ENCODE data around the gene UBE2G1. TPM values are rescaled to one million over a fixed set of nuclear protein-coding genes. Genes with fewer than 3 reads are reported as not detected.

UBE2G1 gene
- total and polyA plus RNA-seq, 2 donors (not counting 1 experiment from before 2014, with no cell fraction given): 27.1 to 76.0 TPM

DNA sequence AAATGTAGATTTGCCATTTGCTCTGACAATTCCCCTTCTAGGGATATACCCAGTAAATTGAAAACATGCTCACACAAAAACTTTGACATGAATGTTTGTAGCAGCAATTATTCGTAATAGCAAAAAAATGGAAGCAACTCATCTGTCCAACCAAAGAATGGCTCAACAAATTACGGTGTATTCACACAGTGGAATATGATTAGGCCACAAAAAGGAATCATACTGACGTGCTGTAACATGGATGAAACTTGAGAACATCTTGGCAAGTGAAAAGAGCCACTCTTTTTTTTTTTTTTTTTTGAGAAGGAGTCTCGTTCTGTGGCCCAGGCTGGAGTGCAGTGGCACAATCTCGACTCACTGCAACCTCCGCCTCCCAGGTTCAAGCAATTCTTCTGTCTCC is 43.2 kb upstream of the UBE2G1 start:
- POLR2A ChIA-PET: interaction anchor here (0.7 kb wide), 1 partner anchor 14 kb away, joined by 3 read pairs; no protein-coding TSS in a partner anchor
- CTCF ChIA-PET: no interaction called here

GRCh38 chr17:4407851-4408250 is 41.4 kb upstream of the UBE2G1 start:
- CTCF ChIA-PET: interaction anchor here (0.9 to 4.7 kb wide), 3 partner anchors 168 to 208 kb away, joined by 3 to 25 read pairs (median 6); no protein-coding TSS in a partner anchor
- 100% methylated on average over 3 of the region's 8 CpGs for whole genome bisulfite sequencing (ENCODE audit: insufficient coverage)
- H3K27ac ChIP-seq (ENCODE audit: low read length in 2 of 2): no peak overlapping the region
- no peak overlapping the region for H3K4me3 Mint-ChIP-seq
- no peaks in the 10 kb centered on the region for H3K9me3 Mint-ChIP-seq (ENCODE audit: insufficient read depth)
- no peaks in the 10 kb centered on the region for H4K20me1 ChIP-seq (ENCODE audit: control insufficient read depth, insufficient read depth, low read length, poor library complexity, severe bottlenecking)
- H3K27me3 ChIP-seq (replicated peaks in 1 of 4; ENCODE audit: control extremely low read depth in 1 of 4, control insufficient read depth in 3 of 4, insufficient read depth in 4 of 4, low read length in 3 of 4): no peaks in the 10 kb centered on the region
- no peak overlapping the region for H2AFZ ChIP-seq (ENCODE audit: insufficient read depth, low read depth, low read length, poor library complexity, severe bottlenecking)
- no peak overlapping the region for H3K4me3 ChIP-seq (ENCODE audit: control extremely low read depth in 1 of 5, extremely low read depth in 1 of 5, insufficient read depth in 1 of 5, low read depth in 2 of 5, low read length in 4 of 5)
- ATAC-seq (ENCODE audit: low read depth) (no peak), DNase-seq (no peak)
- H3K4me1 Mint-ChIP-seq: peaks cover 8% of the 10 kb centered on the region
- no peaks in the 10 kb centered on the region for H3K9me3 ChIP-seq (ENCODE audit: control extremely low read depth in 1 of 3, control insufficient read depth in 2 of 3, insufficient read depth in 1 of 3, low read length in 2 of 3)
- H3K4me1 ChIP-seq (ENCODE audit: control insufficient read depth in 2 of 2, insufficient read depth in 2 of 2, low read length in 2 of 2): peaks cover 7 to 9% of the 10 kb centered on the region in 2 donors
- H3K27ac Mint-ChIP-seq: no peak overlapping the region
- POLR2A ChIA-PET: no interaction called here
- H3K27me3 Mint-ChIP-seq: no peaks in the 10 kb centered on the region
- no peak overlapping the region for H3K4me2 ChIP-seq (replicated peaks; ENCODE audit: low read depth, low read length, poor library complexity, severe bottlenecking)
- H3K79me2 ChIP-seq (ENCODE audit: control insufficient read depth, insufficient read depth, low read length): no peaks in the 10 kb centered on the region
- no peak for TF ChIP-seq EZH2 (IDR thresholded peaks at IDR 0.05; ENCODE audit: borderline replicate concordance, insufficient read depth, low read depth, low read length, poor library complexity, severe bottlenecking)
- TF ChIP-seq, protein P1, sequence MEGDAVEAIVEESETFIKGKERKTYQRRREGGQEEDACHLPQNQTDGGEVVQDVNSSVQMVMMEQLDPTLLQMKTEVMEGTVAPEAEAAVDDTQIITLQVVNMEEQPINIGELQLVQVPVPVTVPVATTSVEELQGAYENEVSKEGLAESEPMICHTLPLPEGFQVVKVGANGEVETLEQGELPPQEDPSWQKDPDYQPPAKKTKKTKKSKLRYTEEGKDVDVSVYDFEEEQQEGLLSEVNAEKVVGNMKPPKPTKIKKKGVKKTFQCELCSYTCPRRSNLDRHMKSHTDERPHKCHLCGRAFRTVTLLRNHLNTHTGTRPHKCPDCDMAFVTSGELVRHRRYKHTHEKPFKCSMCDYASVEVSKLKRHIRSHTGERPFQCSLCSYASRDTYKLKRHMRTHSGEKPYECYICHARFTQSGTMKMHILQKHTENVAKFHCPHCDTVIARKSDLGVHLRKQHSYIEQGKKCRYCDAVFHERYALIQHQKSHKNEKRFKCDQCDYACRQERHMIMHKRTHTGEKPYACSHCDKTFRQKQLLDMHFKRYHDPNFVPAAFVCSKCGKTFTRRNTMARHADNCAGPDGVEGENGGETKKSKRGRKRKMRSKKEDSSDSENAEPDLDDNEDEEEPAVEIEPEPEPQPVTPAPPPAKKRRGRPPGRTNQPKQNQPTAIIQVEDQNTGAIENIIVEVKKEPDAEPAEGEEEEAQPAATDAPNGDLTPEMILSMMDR (IDR thresholded peaks at IDR 0.05): no peak
- no peaks in the 10 kb centered on the region for H3K36me3 ChIP-seq (replicated peaks in 1 of 2; ENCODE audit: control extremely low read depth in 1 of 2, control insufficient read depth in 1 of 2, extremely low read depth in 1 of 2, insufficient read depth in 2 of 2, low read length in 1 of 2)
- intact Hi-C loops (cut with micrococcal nuclease): no loop called here
- no peak overlapping the region for H3K9ac ChIP-seq (ENCODE audit: low read length)

More for the DNA sequence above, 43.2 kb upstream of the UBE2G1 start:
- Mint-ChIP-seq H3K9me3 (ENCODE audit: insufficient read depth) (no peaks in the 10 kb centered on the region), H3K4me3 (no peak overlapping the region), H3K4me1 (peaks cover 12% of the 10 kb centered on the region), H3K27ac (no peak overlapping the region), H3K27me3 (no peaks in the 10 kb centered on the region)
- H3K4me3 ChIP-seq (ENCODE audit: control extremely low read depth in 1 of 5, extremely low read depth in 1 of 5, insufficient read depth in 1 of 5, low read depth in 2 of 5, low read length in 4 of 5): no peak overlapping the region
- no peaks in the 10 kb centered on the region for H3K27me3 ChIP-seq (replicated peaks in 1 of 4; ENCODE audit: control extremely low read depth in 1 of 4, control insufficient read depth in 3 of 4, insufficient read depth in 4 of 4, low read length in 3 of 4)
- no peak overlapping the region for H3K4me2 ChIP-seq (replicated peaks; ENCODE audit: low read depth, low read length, poor library complexity, severe bottlenecking)
- intact Hi-C loops (cut with micrococcal nuclease): no loop called here
- H3K9me3 ChIP-seq (ENCODE audit: control extremely low read depth in 1 of 3, control insufficient read depth in 2 of 3, insufficient read depth in 1 of 3, low read length in 2 of 3): no peaks in the 10 kb centered on the region
- H2AFZ ChIP-seq (ENCODE audit: insufficient read depth, low read depth, low read length, poor library complexity, severe bottlenecking): no peak overlapping the region
- no peaks in the 10 kb centered on the region for H4K20me1 ChIP-seq (ENCODE audit: control insufficient read depth, insufficient read depth, low read length, poor library complexity, severe bottlenecking)
- no peak overlapping the region for H3K9ac ChIP-seq (ENCODE audit: low read length)
- 100% methylated on average over 2 of the region's 6 CpGs for WGBS (ENCODE audit: insufficient coverage)
- DNase-seq: no peak
- ATAC-seq (ENCODE audit: low read depth): no peak
- no peak overlapping the region for H3K27ac ChIP-seq (ENCODE audit: low read length in 2 of 2)
- TF ChIP-seq, protein P1 (IDR thresholded peaks at IDR 0.05): no peak
- no peak for TF ChIP-seq EZH2 (IDR thresholded peaks at IDR 0.05; ENCODE audit: borderline replicate concordance, insufficient read depth, low read depth, low read length, poor library complexity, severe bottlenecking)
- no peaks in the 10 kb centered on the region for H3K36me3 ChIP-seq (replicated peaks in 1 of 2; ENCODE audit: control extremely low read depth in 1 of 2, control insufficient read depth in 1 of 2, extremely low read depth in 1 of 2, insufficient read depth in 2 of 2, low read length in 1 of 2)
- H3K4me1 ChIP-seq (ENCODE audit: control insufficient read depth in 2 of 2, insufficient read depth in 2 of 2, low read length in 2 of 2): peaks cover 10 to 14% of the 10 kb centered on the region in 2 donors
- H3K79me2 ChIP-seq (ENCODE audit: control insufficient read depth, insufficient read depth, low read length): no peaks in the 10 kb centered on the region
